Astrocyte (in vitro differentiated cells and primary cell): Measurements from ENCODE around the gene PHF21B. TPM values are rescaled to one million over a fixed set of nuclear protein-coding genes. Genes with fewer than 3 reads are reported as not detected.
A peak's percentile ranks its signal among the peaks of the same experiment; 100 is the strongest.
"Not testable (repeated sequence)": the region's sequence is repeated elsewhere in the genome, so short reads cannot be mapped to it uniquely, and the experiment has no call there.

Experiments used
- DNase-seq: peaks from one replicate; pipeline ENCODE4 v3.0.0-alpha.2; 2010; ENCODE audit warnings: low read depth
- FAIRE-seq: peaks from 2 replicates; lab custom pipeline; 2011; peaks lifted over from hg19 to GRCh38; lab: Jason Lieb, UNC
- H2AFZ ChIP-seq: 2 replicates; pipeline ENCODE4 v1.6.0; 2012; ENCODE audit warnings: low read depth, low read length, inconsistent platforms
- H3K27ac ChIP-seq: 2 replicates; pipeline ENCODE4 v1.5.1; 2011; ENCODE audit warnings: low read depth, low read length, inconsistent platforms
- H3K27me3 ChIP-seq: 2 replicates; pipeline ENCODE4 v1.6.0; 2011; ENCODE audit warnings: low read length, inconsistent platforms; ENCODE audit not compliant: insufficient read depth
- H3K36me3 ChIP-seq: 2 replicates; pipeline ENCODE4 v1.5.1; 2011; ENCODE audit warnings: low read length, inconsistent platforms; ENCODE audit not compliant: insufficient read depth
- H3K4me1 ChIP-seq: 2 replicates; pipeline ENCODE4 v1.5.1; 2011; ENCODE audit warnings: low read length, inconsistent platforms; ENCODE audit not compliant: insufficient read depth
- H3K4me2 ChIP-seq: 2 replicates; pipeline ENCODE4 v1.6.0; 2012; ENCODE audit warnings: low read length, inconsistent platforms
- H3K4me3 ChIP-seq: 2 replicates; pipeline ENCODE4 v1.5.1; 2011; ENCODE audit warnings: low read depth, mild to moderate bottlenecking, low read length, inconsistent platforms; ENCODE audit not compliant: insufficient read depth
- H3K79me2 ChIP-seq: 2 replicates; pipeline ENCODE4 v1.6.0; 2012; ENCODE audit warnings: mild to moderate bottlenecking, low read length, inconsistent platforms; ENCODE audit not compliant: insufficient read depth
- H3K9ac ChIP-seq: 2 replicates; pipeline ENCODE4 v1.6.0; 2012; ENCODE audit warnings: mild to moderate bottlenecking, low read length, inconsistent platforms
- H3K9me3 ChIP-seq: 2 replicates; pipeline ENCODE4 v1.5.1; 2012; ENCODE audit warnings: low read depth, mild to moderate bottlenecking, low read length, inconsistent platforms; ENCODE audit not compliant: insufficient read depth
- H4K20me1 ChIP-seq: 2 replicates; pipeline ENCODE4 v1.6.0; 2012; ENCODE audit warnings: low read length, inconsistent platforms; ENCODE audit not compliant: insufficient read depth
- H3K27ac Mint-ChIP-seq: one replicate; pipeline ENCODE4 v1.8.0; 2021; ENCODE audit warnings: mild to moderate bottlenecking, mixed read lengths; ENCODE audit not compliant: unreplicated experiment
- H3K27me3 Mint-ChIP-seq: one replicate; pipeline ENCODE4 v1.8.0; 2021; ENCODE audit warnings: low read depth, mixed read lengths; ENCODE audit not compliant: unreplicated experiment
- H3K36me3 Mint-ChIP-seq: one replicate; pipeline ENCODE4 v1.8.0; 2021; ENCODE audit warnings: low read depth, mixed read lengths; ENCODE audit not compliant: unreplicated experiment
- H3K4me1 Mint-ChIP-seq: one replicate; pipeline ENCODE4 v1.8.0; 2021; ENCODE audit warnings: low read depth, mixed read lengths; ENCODE audit not compliant: unreplicated experiment
- H3K4me3 Mint-ChIP-seq: one replicate; pipeline ENCODE4 v1.8.0; 2021; ENCODE audit warnings: mild to moderate bottlenecking, moderate library complexity, mixed read lengths; ENCODE audit not compliant: unreplicated experiment
- H3K9me3 Mint-ChIP-seq: one replicate; pipeline ENCODE4 v1.8.0; 2021; ENCODE audit warnings: mild to moderate bottlenecking, mixed read lengths; ENCODE audit not compliant: unreplicated experiment
- CTCF ChIP-seq: IDR thresholded peaks from 2 replicates; pipeline ENCODE4 v1.5.1; 2011; ENCODE audit warnings: low read depth, mild to moderate bottlenecking, inconsistent platforms, low read length, moderate library complexity; ENCODE audit not compliant: insufficient read depth
- EZH2 ChIP-seq: IDR thresholded peaks from 2 replicates; pipeline ENCODE4 v1.6.1; 2012; ENCODE audit warnings: mild to moderate bottlenecking, low read length, inconsistent platforms; ENCODE audit not compliant: insufficient read depth
- total RNA-seq: library from RNA; stranded (reverse); gene quantifications from 2 replicates; pipeline ENCODE4 v1.2.1, GENCODE V29; 2021

The PHF21B gene
- total RNA-seq, 1 donor from 2014 or later = 6.3 TPM

GRCh38 chr22:44861245-44861644, 148.6 kb downstream of the PHF21B start:
- DNase-seq = no peak
- Histone ChIP-seq H3K4me3 (no peak overlapping the region), H3K27me3 (no peaks in the 10 kb centered on the region), H3K4me1 (no peaks in the 10 kb centered on the region), H4K20me1 (no peaks in the 10 kb centered on the region), H3K27ac (no peak overlapping the region), H3K9ac (no peak overlapping the region), H3K79me2 (no peaks in the 10 kb centered on the region), H2AFZ (no peak overlapping the region), H3K9me3 (no peaks in the 10 kb centered on the region), H3K4me2 (no peak overlapping the region), H3K36me3 (no peaks in the 10 kb centered on the region)
- Mint-ChIP-seq H3K36me3 (peaks cover 5% of the 10 kb centered on the region), H3K27ac (no peak overlapping the region), H3K4me1 (peaks cover 1% of the 10 kb centered on the region), H3K4me3 (no peak overlapping the region), H3K9me3 (peaks cover 3% of the 10 kb centered on the region), H3K27me3 (no peaks in the 10 kb centered on the region)
- FAIRE-seq = no peak
- TF ChIP-seq EZH2 = no peak

- DNase-seq = no peak
- no peaks in the 10 kb centered on the region for H3K9me3 ChIP-seq
- H3K27me3 ChIP-seq = no peaks in the 10 kb centered on the region
- H3K9ac ChIP-seq = no peak overlapping the region
- no peaks in the 10 kb centered on the region for H3K36me3 ChIP-seq
- H3K79me2 ChIP-seq = no peaks in the 10 kb centered on the region
- Mint-ChIP-seq H3K4me1 (peaks cover 1% of the 10 kb centered on the region), H3K27ac (no peak overlapping the region), H3K36me3 (peaks cover 5% of the 10 kb centered on the region), H3K27me3 (no peaks in the 10 kb centered on the region), H3K4me3 (no peak overlapping the region), H3K9me3 (peaks cover 3% of the 10 kb centered on the region)
- no peaks in the 10 kb centered on the region for H3K4me1 ChIP-seq
- H3K4me2 ChIP-seq = no peak overlapping the region
- FAIRE-seq = no peak
- H3K27ac ChIP-seq = no peak overlapping the region
- H4K20me1 ChIP-seq = no peaks in the 10 kb centered on the region
- H3K4me3 ChIP-seq = no peak overlapping the region
- H2AFZ ChIP-seq = no peak overlapping the region
- TF ChIP-seq CTCF = no peak
- TF ChIP-seq EZH2 = no peak
Observed at GRCh38 chr22:44860311-44860710, 149.5 kb downstream of the PHF21B start.

- Mint-ChIP-seq H3K27ac (no peak overlapping the region), H3K36me3 (peaks cover 5% of the 10 kb centered on the region), H3K4me3 (no peak overlapping the region), H3K27me3 (no peaks in the 10 kb centered on the region), H3K9me3 (peaks cover 3% of the 10 kb centered on the region), H3K4me1 (peaks cover 1% of the 10 kb centered on the region)
- Histone ChIP-seq H3K9ac (no peak overlapping the region), H4K20me1 (no peaks in the 10 kb centered on the region), H3K27ac (no peak overlapping the region), H2AFZ (no peak overlapping the region), H3K4me3 (no peak overlapping the region), H3K27me3 (no peaks in the 10 kb centered on the region), H3K9me3 (no peaks in the 10 kb centered on the region), H3K36me3 (no peaks in the 10 kb centered on the region), H3K4me2 (no peak overlapping the region), H3K79me2 (no peaks in the 10 kb centered on the region), H3K4me1 (no peaks in the 10 kb centered on the region)
- FAIRE-seq (no peak), DNase-seq (no peak)
- no peak for TF ChIP-seq CTCF
- TF ChIP-seq EZH2 = no peak
Observed at GRCh38 chr22:44859641-44860040, 150.2 kb downstream of the PHF21B start.

GRCh38 chr22:44858819-44859218, 151.0 kb downstream of the PHF21B start:
- not testable (repeated sequence) for H3K79me2 ChIP-seq, H4K20me1 ChIP-seq, H3K27ac Mint-ChIP-seq, H3K4me3 Mint-ChIP-seq, H3K9me3 ChIP-seq, H3K4me3 ChIP-seq, H3K4me1 ChIP-seq, H3K36me3 Mint-ChIP-seq, H3K9ac ChIP-seq, H2AFZ ChIP-seq, H3K4me1 Mint-ChIP-seq, DNase-seq, H3K27me3 Mint-ChIP-seq, H3K4me2 ChIP-seq, H3K27me3 ChIP-seq, H3K36me3 ChIP-seq, H3K9me3 Mint-ChIP-seq, H3K27ac ChIP-seq
- FAIRE-seq = peak; percentile 23
